NCI-H345 treated with DMSO at 0.1 percent for 48 hours (cell line): ENCODE results near the gene PIP4K2A.

Experiments used
- DNase-seq: peaks from one replicate; lab custom pipeline; 2025; ENCODE audit not compliant: unreplicated experiment; lab: John Stamatoyannopoulos, UW

The PIP4K2A gene

GRCh38 chr10:22489975-22490374 is 224.4 kb downstream of the PIP4K2A start:
- DNase-seq: no peak

- DNase-seq: no peak
Observed at GRCh38 chr10:22489467-22489866, 224.9 kb downstream of the PIP4K2A start.

GRCh38 chr10:22486431-22486830 is 227.9 kb downstream of the PIP4K2A start:
- no peak for DNase-seq
